HG03045 (cell line): ENCODE measurements around the gene KLRC2.
"Not testable (repeated sequence)": the region's sequence is repeated elsewhere in the genome, so short reads cannot be mapped to it uniquely, and the experiment has no call there.

ENCODE experiments used
- ATAC-seq: cut with Tn5 transposase; IDR thresholded peaks from one replicate; pipeline ENCODE4 v1.9.1; 2021; ENCODE audit warnings: mild to moderate bottlenecking, moderate library complexity; ENCODE audit not compliant: unreplicated experiment

Gene KLRC2

GRCh38 chr12:10406725-10407124, 29.1 kb downstream of the KLRC2 start:
- ATAC-seq = no peak

GRCh38 chr12:10405294-10405693, 30.5 kb downstream of the KLRC2 start:
- no peak for ATAC-seq

GRCh38 chr12:10404798-10405197, 31.0 kb downstream of the KLRC2 start:
- no peak for ATAC-seq

GRCh38 chr12:10400829-10401228, 35.0 kb downstream of the KLRC2 start:
- ATAC-seq = no peak

- ATAC-seq = no peak
These were observed 37.6 kb downstream of the KLRC2 start for GRCh38 chr12:10398168-10398567.

GRCh38 chr12:10397296-10397695, 38.5 kb downstream of the KLRC2 start:
- ATAC-seq = no peak

- not testable (repeated sequence) for ATAC-seq
These were observed 39.6 kb downstream of the KLRC2 start for GRCh38 chr12:10396176-10396575.

- no peak for ATAC-seq
These were observed 40.3 kb downstream of the KLRC2 start for GRCh38 chr12:10395390-10395998.

- not testable (repeated sequence) for ATAC-seq
These were observed 41.2 kb downstream of the KLRC2 start for GRCh38 chr12:10394531-10395152.

GRCh38 chr12:10393291-10393690, 42.5 kb downstream of the KLRC2 start:
- no peak for ATAC-seq

DNA sequence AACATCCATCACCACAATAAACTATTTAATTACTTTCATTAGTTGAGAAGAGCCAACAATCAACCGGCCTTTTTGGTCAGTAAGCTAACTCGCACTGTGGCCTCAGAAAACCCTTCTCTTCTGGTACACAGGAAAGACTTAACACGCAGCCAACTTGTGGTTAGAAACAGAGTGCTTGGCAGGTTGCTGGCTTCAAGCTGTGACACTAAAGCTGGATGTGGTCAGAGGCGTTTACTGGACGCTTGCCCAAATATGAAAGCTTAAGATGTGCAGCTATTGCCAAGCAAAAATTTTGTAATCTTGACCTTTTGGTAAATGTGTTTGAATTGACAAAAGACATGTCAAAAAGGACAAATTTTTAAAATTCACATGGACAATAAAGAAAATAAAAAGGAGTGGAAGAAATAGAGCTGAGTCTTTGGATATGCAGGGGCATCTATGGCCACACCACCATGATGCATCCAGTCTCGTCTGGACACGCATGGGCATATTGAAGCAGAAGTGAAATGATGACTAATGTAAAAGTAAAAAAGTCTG, 43.3 kb downstream of the KLRC2 start:
- ATAC-seq = no peak

DNA sequence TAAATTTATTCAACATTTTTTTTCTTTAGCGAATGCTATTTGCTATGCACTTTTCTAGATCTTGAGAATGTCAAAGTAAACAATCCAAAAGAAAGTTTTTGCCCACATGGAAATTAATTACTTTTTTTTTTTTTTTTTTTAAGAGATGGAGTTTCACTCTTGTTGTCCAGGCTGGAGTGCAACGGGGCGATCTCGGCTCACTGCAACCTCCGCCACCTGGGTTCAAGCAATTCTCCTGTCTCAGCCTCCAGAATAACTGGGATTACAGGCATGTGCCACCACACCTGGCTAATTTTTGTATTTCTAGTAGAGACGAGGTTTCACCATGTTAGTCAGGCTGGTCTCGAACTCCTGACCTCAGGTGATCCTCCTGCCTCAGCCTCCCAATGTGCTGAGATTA, 44.8 kb downstream of the KLRC2 start:
- ATAC-seq = not testable (repeated sequence)

- ATAC-seq = no peak
These were observed 45.9 kb downstream of the KLRC2 start, which contains the start of gene KLRK1 for GRCh38 chr12:10389904-10390303. KLRK1 (minus strand) TSS chr12:10390041; CDS start chr12:10388810, 1,231 bp downstream.

DNA sequence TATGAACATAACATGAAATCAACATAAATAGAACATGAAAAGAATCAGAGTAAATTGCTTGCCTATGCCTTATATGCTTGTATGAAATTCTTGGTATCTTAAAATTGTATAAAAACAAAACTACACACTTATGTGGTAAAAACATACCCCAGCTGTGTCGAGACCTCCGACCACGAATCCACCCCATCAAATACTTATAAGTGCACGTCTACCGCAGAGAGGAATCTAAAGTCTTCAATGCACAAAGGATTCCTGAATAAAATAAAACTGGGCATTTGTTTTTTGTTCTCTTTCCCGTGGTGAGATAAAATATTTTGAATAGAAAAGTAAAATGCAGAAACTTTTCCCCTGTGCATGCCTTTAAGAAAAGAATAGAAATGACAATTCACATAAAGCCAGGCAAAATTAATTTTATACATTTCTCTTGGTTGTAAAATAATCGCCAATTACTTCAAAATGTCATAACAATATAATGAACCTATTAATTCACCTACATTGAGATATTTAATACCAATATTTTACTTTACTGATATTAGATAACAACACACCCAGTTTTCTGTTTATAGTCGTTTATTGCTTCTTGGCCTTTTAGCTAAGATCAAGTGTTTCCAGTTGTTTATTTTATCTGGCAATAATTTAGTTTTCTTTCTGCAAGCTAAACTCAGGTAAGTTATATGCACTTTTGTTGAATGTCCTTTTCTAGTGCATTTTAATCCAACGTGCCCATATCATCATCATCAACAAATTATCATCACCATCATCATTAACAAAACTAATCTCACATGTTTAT, 47.0 kb downstream of the KLRC2 start:
- no peak for ATAC-seq

DNA sequence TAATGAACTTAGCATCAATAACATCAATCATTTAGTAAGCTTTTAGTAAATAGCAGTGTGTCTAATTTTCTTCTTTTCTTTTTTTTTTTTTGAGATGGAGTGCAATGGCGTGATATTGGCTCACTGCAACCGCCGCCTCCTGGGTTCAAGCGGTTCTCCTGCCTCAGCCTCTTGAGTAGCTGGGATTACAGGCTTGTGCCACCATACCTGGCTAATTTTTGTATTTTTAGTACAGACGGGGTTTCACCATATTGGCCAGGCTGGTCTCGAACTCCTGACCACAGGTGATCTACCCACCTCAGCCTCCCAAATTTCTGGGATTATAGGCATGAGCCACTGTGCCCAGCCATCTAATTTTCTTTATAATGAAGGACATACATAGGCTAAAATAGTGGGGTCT, 48.3 kb downstream of the KLRC2 start:
- not testable (repeated sequence) for ATAC-seq

GRCh38 chr12:10386857-10387256, 49.0 kb downstream of the KLRC2 start:
- ATAC-seq = no peak

DNA sequence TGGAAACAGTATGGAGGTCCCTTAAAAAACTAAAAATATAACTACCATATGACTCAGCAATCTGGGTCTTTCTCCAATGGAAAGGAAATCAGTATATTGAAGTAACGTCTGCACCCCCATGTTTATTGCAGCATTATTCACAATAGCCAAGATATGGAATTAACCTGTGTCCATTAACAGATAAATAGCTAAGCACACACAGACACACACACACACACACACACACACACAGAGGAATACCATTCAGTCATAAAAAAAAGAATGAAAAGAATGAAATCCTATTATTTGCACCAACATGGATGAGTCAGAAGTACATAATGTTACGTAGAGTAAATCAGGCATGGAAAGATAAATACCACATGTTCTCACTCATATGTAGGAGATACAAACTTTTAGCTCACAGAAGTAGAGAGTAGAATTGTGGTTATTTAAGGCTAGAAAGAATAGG, 50.6 kb downstream of the KLRC2 start:
- no peak for ATAC-seq

- no peak for ATAC-seq
These were observed 51.6 kb downstream of the KLRC2 start for GRCh38 chr12:10384191-10384590.

GRCh38 chr12:10381928-10382628, 53.7 kb downstream of the KLRC2 start:
- ATAC-seq = no peak
